GM18499 (cell line): ENCODE results near the gene KRTAP4-5.
"Not testable (repeated sequence)": the region's sequence is repeated elsewhere in the genome, so short reads cannot be mapped to it uniquely, and the experiment has no call there.

ENCODE experiments used
- ATAC-seq: cut with Tn5 transposase; IDR thresholded peaks from one replicate; pipeline ENCODE4 v1.9.1; 2021; ENCODE audit warnings: moderate number of reproducible peaks; ENCODE audit not compliant: insufficient read depth, unreplicated experiment

The KRTAP4-5 gene

GRCh38 chr17:41116297-41116696, 33.3 kb downstream of the KRTAP4-5 start:
- ATAC-seq: no peak

- no peak for ATAC-seq
Observed at GRCh38 chr17:41111151-41111885, 38.3 kb downstream of the KRTAP4-5 start.

- ATAC-seq: not testable (repeated sequence)
Observed at GRCh38 chr17:41108728-41109386, 40.8 kb downstream of the KRTAP4-5 start.

- ATAC-seq: no peak
Observed at GRCh38 chr17:41107941-41108450, 41.6 kb downstream of the KRTAP4-5 start.

GRCh38 chr17:41105347-41105746, 44.3 kb downstream of the KRTAP4-5 start, which contains the start of gene KRTAP4-9:
TSS of gene KRTAP4-9 (plus strand) at chr17:41105389. CDS start at chr17:41105389, 0 bp downstream.
- not testable (repeated sequence) for ATAC-seq

GRCh38 chr17:41104386-41105038, 45.1 kb downstream of the KRTAP4-5 start:
- ATAC-seq: not testable (repeated sequence)

GRCh38 chr17:41103896-41104295, 45.7 kb downstream of the KRTAP4-5 start:
- no peak for ATAC-seq

- ATAC-seq: no peak
Observed at GRCh38 chr17:41101586-41102259, 47.9 kb downstream of the KRTAP4-5 start, which contains the start of gene KRTAP4-16. TSS of gene KRTAP4-16 (minus strand) at chr17:41102209. CDS start at chr17:41102209, 0 bp downstream.

GRCh38 chr17:41099682-41100480, 49.7 kb downstream of the KRTAP4-5 start:
- not testable (repeated sequence) for ATAC-seq
